ENCODE measurements around the gene CDC42BPG. TPM values are rescaled to one million over a fixed set of nuclear protein-coding genes. Genes with fewer than 3 reads are reported as not detected.
"Not testable (repeated sequence)": the region's sequence is repeated elsewhere in the genome, so short reads cannot be mapped to it uniquely, and the experiment has no call there.

Gene CDC42BPG
- total RNA-seq, 1 donor from 2014 or later, result 0.64 TPM

GRCh38 chr11:64852804-64853509 is 8.5 kb upstream of the CDC42BPG start:
- no peak for DNase-seq (ENCODE audit: extremely low read depth, low read depth, low spot score)

- no peak for DNase-seq (ENCODE audit: extremely low read depth, low read depth, low spot score)
Observed at GRCh38 chr11:64851831-64852351, 7.4 kb upstream of the CDC42BPG start.

GRCh38 chr11:64850979-64851567 is 6.6 kb upstream of the CDC42BPG start:
- no peak for DNase-seq (ENCODE audit: extremely low read depth, low read depth, low spot score)

GRCh38 chr11:64849598-64850356 is 5.3 kb upstream of the CDC42BPG start:
- no peak for DNase-seq (ENCODE audit: extremely low read depth, low read depth, low spot score)

GRCh38 chr11:64848826-64849597 is 4.6 kb upstream of the CDC42BPG start:
- no peak for DNase-seq (ENCODE audit: extremely low read depth, low read depth, low spot score)

GRCh38 chr11:64848214-64848825 is 3.9 kb upstream of the CDC42BPG start:
- no peak for DNase-seq (ENCODE audit: extremely low read depth, low read depth, low spot score)

GRCh38 chr11:64846998-64847666 is 2.7 kb upstream of the CDC42BPG start:
- no peak for DNase-seq (ENCODE audit: extremely low read depth, low read depth, low spot score)

GRCh38 chr11:64845776-64846129 is 1.3 kb upstream of the CDC42BPG start:
- not testable (repeated sequence) for DNase-seq (ENCODE audit: extremely low read depth, low read depth, low spot score)

GRCh38 chr11:64845129-64845775 is 799 bp upstream of the CDC42BPG start:
- no peak for DNase-seq (ENCODE audit: extremely low read depth, low read depth, low spot score)

- no peak for DNase-seq (ENCODE audit: extremely low read depth, low read depth, low spot score)
Observed at GRCh38 chr11:64843686-64844329, 645 bp downstream of the CDC42BPG start.

GRCh38 chr11:64842851-64843685 is 1.4 kb downstream of the CDC42BPG start:
- DNase-seq (ENCODE audit: extremely low read depth, low read depth, low spot score), result no peak

- no peak for DNase-seq (ENCODE audit: extremely low read depth, low read depth, low spot score)
Observed at GRCh38 chr11:64842366-64842759, 2.1 kb downstream of the CDC42BPG start.

- no peak for DNase-seq (ENCODE audit: extremely low read depth, low read depth, low spot score)
Observed at GRCh38 chr11:64841592-64842365, 2.7 kb downstream of the CDC42BPG start.

- DNase-seq (ENCODE audit: extremely low read depth, low read depth, low spot score), result no peak
Observed at GRCh38 chr11:64839887-64840782, 4.3 kb downstream of the CDC42BPG start.

- DNase-seq (ENCODE audit: extremely low read depth, low read depth, low spot score), result no peak
Observed at GRCh38 chr11:64839335-64839734, 5.1 kb downstream of the CDC42BPG start.

- DNase-seq (ENCODE audit: extremely low read depth, low read depth, low spot score), result no peak
Observed at GRCh38 chr11:64838600-64839334, 5.7 kb downstream of the CDC42BPG start.
